ENCODE data around the gene ELAC1.
"Not testable (repeated sequence)": the region's sequence is repeated elsewhere in the genome, so short reads cannot be mapped to it uniquely, and the experiment has no call there.

Gene ELAC1

GRCh38 chr18:50992351-50992762, 24.5 kb downstream of the ELAC1 start:
- Mint-ChIP-seq H3K36me3 (peaks cover 3% of the 10 kb centered on the region), H3K9me3 (peaks cover 5% of the 10 kb centered on the region), H3K4me3 (no peak overlapping the region), H3K27ac (no peak overlapping the region), H3K4me1 (no peaks in the 10 kb centered on the region), H3K27me3 (no peaks in the 10 kb centered on the region)

- H3K4me1 Mint-ChIP-seq: no peaks in the 10 kb centered on the region
- H3K9me3 Mint-ChIP-seq: peaks cover 5% of the 10 kb centered on the region
- H3K36me3 Mint-ChIP-seq: no peaks in the 10 kb centered on the region
- H3K27ac Mint-ChIP-seq: no peak overlapping the region
- no peaks in the 10 kb centered on the region for H3K27me3 Mint-ChIP-seq
- H3K4me3 Mint-ChIP-seq: no peak overlapping the region
These were observed 26.2 kb downstream of the ELAC1 start for GRCh38 chr18:50994031-50994430.

GRCh38 chr18:51003174-51003573, 35.3 kb downstream of the ELAC1 start:
- not testable (repeated sequence) for H3K27ac Mint-ChIP-seq, H3K36me3 Mint-ChIP-seq, H3K4me3 Mint-ChIP-seq, H3K4me1 Mint-ChIP-seq, H3K9me3 Mint-ChIP-seq, H3K27me3 Mint-ChIP-seq

GRCh38 chr18:51006061-51006818, 38.4 kb downstream of the ELAC1 start:
- H3K27ac Mint-ChIP-seq: no peak overlapping the region
- H3K36me3 Mint-ChIP-seq: peaks cover 4% of the 10 kb centered on the region
- H3K27me3 Mint-ChIP-seq: no peaks in the 10 kb centered on the region
- no peak overlapping the region for H3K4me3 Mint-ChIP-seq
- no peaks in the 10 kb centered on the region for H3K9me3 Mint-ChIP-seq
- H3K4me1 Mint-ChIP-seq: no peaks in the 10 kb centered on the region

GRCh38 chr18:51006948-51007789, 39.3 kb downstream of the ELAC1 start:
- Mint-ChIP-seq H3K4me3 (no peak overlapping the region), H3K27me3 (no peaks in the 10 kb centered on the region), H3K4me1 (no peaks in the 10 kb centered on the region), H3K27ac (no peak overlapping the region), H3K36me3 (peaks cover under 1% of the 10 kb centered on the region), H3K9me3 (no peaks in the 10 kb centered on the region)

GRCh38 chr18:51007790-51008139, 39.9 kb downstream of the ELAC1 start:
- Mint-ChIP-seq H3K36me3 (no peaks in the 10 kb centered on the region), H3K4me1 (no peaks in the 10 kb centered on the region), H3K4me3 (no peak overlapping the region), H3K9me3 (no peaks in the 10 kb centered on the region), H3K27me3 (no peaks in the 10 kb centered on the region), H3K27ac (no peak overlapping the region)

GRCh38 chr18:51009072-51009471, 41.2 kb downstream of the ELAC1 start:
- Mint-ChIP-seq H3K36me3 (no peaks in the 10 kb centered on the region), H3K4me3 (no peak overlapping the region), H3K9me3 (no peaks in the 10 kb centered on the region), H3K4me1 (no peaks in the 10 kb centered on the region), H3K27ac (no peak overlapping the region), H3K27me3 (no peaks in the 10 kb centered on the region)

- Mint-ChIP-seq H3K36me3 (peaks cover 2% of the 10 kb centered on the region), H3K27ac (no peak overlapping the region), H3K27me3 (no peaks in the 10 kb centered on the region), H3K4me1 (no peaks in the 10 kb centered on the region), H3K4me3 (no peak overlapping the region), H3K9me3 (no peaks in the 10 kb centered on the region)
These were observed 42.4 kb downstream of the ELAC1 start for GRCh38 chr18:51010218-51010617.

GRCh38 chr18:51011709-51012108, 43.9 kb downstream of the ELAC1 start:
- no peaks in the 10 kb centered on the region for H3K4me1 Mint-ChIP-seq
- no peak overlapping the region for H3K4me3 Mint-ChIP-seq
- H3K9me3 Mint-ChIP-seq: no peaks in the 10 kb centered on the region
- H3K27ac Mint-ChIP-seq: no peak overlapping the region
- no peaks in the 10 kb centered on the region for H3K27me3 Mint-ChIP-seq
- peaks cover 3% of the 10 kb centered on the region for H3K36me3 Mint-ChIP-seq

- Mint-ChIP-seq H3K4me1 (no peaks in the 10 kb centered on the region), H3K27me3 (no peaks in the 10 kb centered on the region), H3K9me3 (no peaks in the 10 kb centered on the region), H3K4me3 (no peak overlapping the region), H3K36me3 (peaks cover 5% of the 10 kb centered on the region), H3K27ac (no peak overlapping the region)
These were observed 44.6 kb downstream of the ELAC1 start for GRCh38 chr18:51012441-51012840.

- no peak overlapping the region for H3K4me3 Mint-ChIP-seq
- H3K27ac Mint-ChIP-seq: no peak overlapping the region
- peaks cover 5% of the 10 kb centered on the region for H3K36me3 Mint-ChIP-seq
- H3K4me1 Mint-ChIP-seq: no peaks in the 10 kb centered on the region
- no peaks in the 10 kb centered on the region for H3K9me3 Mint-ChIP-seq
- no peaks in the 10 kb centered on the region for H3K27me3 Mint-ChIP-seq
These were observed 45.4 kb downstream of the ELAC1 start for GRCh38 chr18:51013259-51013658.

- Mint-ChIP-seq H3K9me3 (no peaks in the 10 kb centered on the region), H3K4me3 (no peak overlapping the region), H3K27me3 (no peaks in the 10 kb centered on the region), H3K36me3 (peaks cover 5% of the 10 kb centered on the region), H3K4me1 (no peaks in the 10 kb centered on the region), H3K27ac (no peak overlapping the region)
These were observed 49.5 kb downstream of the ELAC1 start for GRCh38 chr18:51017140-51017879.

GRCh38 chr18:51020536-51020935, 52.7 kb downstream of the ELAC1 start:
- Mint-ChIP-seq H3K36me3 (peaks cover 8% of the 10 kb centered on the region), H3K9me3 (no peaks in the 10 kb centered on the region), H3K4me3 (no peak overlapping the region), H3K27me3 (no peaks in the 10 kb centered on the region), H3K27ac (no peak overlapping the region), H3K4me1 (no peaks in the 10 kb centered on the region)

- Mint-ChIP-seq H3K4me3 (no peak overlapping the region), H3K9me3 (no peaks in the 10 kb centered on the region), H3K36me3 (peaks cover 8% of the 10 kb centered on the region), H3K4me1 (no peaks in the 10 kb centered on the region), H3K27me3 (no peaks in the 10 kb centered on the region), H3K27ac (no peak overlapping the region)
These were observed 53.6 kb downstream of the ELAC1 start for GRCh38 chr18:51021226-51021965.

GRCh38 chr18:51025512-51025911, 57.7 kb downstream of the ELAC1 start:
- Mint-ChIP-seq H3K9me3 (no peaks in the 10 kb centered on the region), H3K27me3 (no peaks in the 10 kb centered on the region), H3K4me1 (peaks cover 18% of the 10 kb centered on the region), H3K27ac (no peak overlapping the region), H3K4me3 (no peak overlapping the region), H3K36me3 (peaks cover 5% of the 10 kb centered on the region)

Data from activated naive CD4-positive, alpha-beta T cell treated with anti-CD3 and anti-CD28 coated beads, Interleukin-2, amount 50 U/mL, for 24 hours (primary cell).